KG1 (cell line): ENCODE data around the gene MMP15.
"Not testable (repeated sequence)": the region's sequence is repeated elsewhere in the genome, so short reads cannot be mapped to it uniquely, and the experiment has no call there.

Experiments
- DNase-seq: peaks from one replicate; lab custom pipeline; 2025; lab: John Stamatoyannopoulos, UW

The MMP15 gene

GRCh38 chr16:58086381-58087208, 61.0 kb downstream of the MMP15 start:
- no peak for DNase-seq

DNA sequence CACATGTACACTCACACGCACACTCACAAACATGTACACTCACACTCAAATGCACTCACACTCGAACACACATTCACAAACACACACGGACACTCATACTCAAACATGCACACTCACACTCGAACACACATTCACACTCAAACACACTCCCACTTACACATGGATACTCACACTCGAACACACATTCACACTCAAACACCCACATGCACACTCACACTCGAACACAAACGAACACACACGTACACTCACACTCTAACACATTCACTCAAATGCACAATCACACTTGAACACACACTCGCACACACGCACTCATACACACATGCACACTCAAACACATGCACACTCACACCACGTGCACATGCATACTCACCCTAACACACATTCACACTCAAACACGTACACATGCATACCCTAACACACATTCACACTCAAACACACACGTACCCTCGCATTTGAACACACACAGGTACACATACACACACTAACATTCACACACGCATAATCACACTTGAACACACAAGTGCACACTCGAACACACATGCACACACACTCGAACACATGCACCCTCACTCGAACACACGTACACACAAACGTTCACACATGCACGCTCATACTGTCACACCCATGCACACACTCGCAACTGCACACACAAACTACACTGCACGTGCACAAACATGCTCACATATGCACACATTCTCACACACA, 61.8 kb downstream of the MMP15 start:
- DNase-seq: no peak

GRCh38 chr16:58088091-58088490, 62.5 kb downstream of the MMP15 start:
- no peak for DNase-seq

- DNase-seq: not testable (repeated sequence)
Measured at GRCh38 chr16:58090396-58090795, 64.8 kb downstream of the MMP15 start.

- DNase-seq: no peak
Measured at GRCh38 chr16:58094026-58094425, 68.5 kb downstream of the MMP15 start.

DNA sequence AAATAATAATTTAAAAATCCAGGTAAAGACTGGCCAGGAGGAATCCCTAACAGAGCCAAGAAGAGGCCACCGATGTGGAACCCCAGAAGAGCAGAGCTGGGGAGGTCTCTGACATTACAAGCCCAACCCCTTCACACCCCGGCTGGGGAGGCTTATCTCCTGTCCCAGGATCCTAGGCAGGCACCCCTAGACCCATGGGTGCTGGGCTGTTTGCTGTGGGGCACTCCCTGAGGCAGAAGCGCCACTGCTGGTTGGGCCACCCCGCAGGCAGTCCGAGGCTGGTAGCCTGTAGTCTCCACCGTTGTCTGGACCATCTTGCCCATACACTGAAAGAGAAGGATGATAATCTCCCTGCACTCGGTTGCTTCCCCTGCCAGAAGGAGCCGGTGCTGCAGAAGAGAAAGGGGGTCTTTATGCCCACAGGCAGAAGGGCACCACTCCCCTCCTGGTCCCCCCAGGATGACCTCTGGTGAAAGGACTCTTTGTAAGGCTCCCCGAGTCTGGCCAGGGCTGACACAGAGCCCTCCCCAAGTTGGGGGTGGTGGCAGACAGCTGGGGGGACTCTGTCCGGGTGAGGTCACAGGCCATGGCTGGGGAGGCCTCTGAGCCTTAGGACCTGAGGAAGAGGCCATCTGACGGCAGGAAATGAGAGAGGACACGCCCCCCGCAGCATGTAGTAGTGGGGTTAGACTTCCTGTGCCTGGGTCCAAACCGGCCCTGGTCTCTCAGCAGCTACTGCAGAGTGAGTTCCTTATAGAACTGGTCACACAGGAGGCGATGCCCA, 69.4 kb downstream of the MMP15 start:
- no peak for DNase-seq

DNA sequence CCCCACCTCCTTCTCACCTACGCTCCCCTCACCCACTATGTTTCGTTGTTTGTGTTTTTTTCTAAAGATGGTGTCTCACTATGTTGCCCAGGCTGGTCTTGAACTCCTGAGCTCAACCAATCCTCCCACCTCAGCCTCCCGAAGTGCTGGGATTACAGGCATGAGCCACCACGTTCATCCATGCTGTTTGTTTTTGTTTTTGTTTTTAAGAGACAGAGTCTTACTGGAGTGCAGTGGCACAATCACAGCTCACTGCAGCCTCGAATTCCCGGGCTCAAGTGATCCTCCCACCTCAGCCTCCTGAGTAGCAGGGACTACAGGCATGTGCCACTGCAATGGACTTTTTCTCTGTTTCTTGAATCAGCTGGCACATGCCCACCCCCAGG, 70.0 kb downstream of the MMP15 start:
- DNase-seq: not testable (repeated sequence)

GRCh38 chr16:58096249-58096648, 70.7 kb downstream of the MMP15 start:
- DNase-seq: no peak
